Esophagus muscularis mucosa (tissue), 2 donors: Measurements from ENCODE around the gene TBCD.

Source experiments
- POLR2A ChIP-seq: fragments of 450-650 bp; IDR thresholded peaks from one replicate; pipeline ENCODE4 v1.6.1; 2017; ENCODE audit warnings: antibody characterized with exemption, moderate library complexity, mild to moderate bottlenecking, low read depth
- POLR2AphosphoS5 ChIP-seq, 2 donors: sonication (generic); formaldehyde crosslinking; IDR thresholded peaks; one replicate each; pipeline ENCODE4 v1.6.1; 2017; ENCODE audit warnings: antibody characterized with exemption in 2 of 2

DNA sequence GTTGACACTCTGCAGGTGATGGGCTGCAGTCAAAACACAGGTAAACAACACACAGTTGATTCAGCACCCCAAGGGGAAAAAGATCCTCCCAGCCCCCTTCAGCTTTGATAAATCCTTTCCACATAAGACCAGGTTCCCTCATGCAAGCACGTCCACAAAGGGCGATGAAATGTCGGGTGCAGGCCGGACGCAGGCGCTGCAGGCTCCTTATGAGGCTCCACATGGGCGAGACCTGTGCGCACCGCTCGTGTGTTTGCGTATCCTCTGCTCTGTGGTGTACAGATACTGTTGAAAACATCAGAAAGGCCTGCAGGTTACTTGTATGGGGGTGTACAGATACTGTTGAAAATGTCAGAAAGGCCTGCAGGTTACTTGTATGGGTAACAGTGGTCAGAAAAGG is 102.4 kb downstream of the TBCD start:
- TF ChIP-seq POLR2AphosphoS5 (IDR thresholded peaks at IDR 0.05), result no peak
- no peak for TF ChIP-seq POLR2A
